Left ventricle myocardium inferior (tissue), 1 donor: ENCODE results near the gene SUMO4. TPM values are rescaled to one million over a fixed set of nuclear protein-coding genes. Genes with fewer than 3 reads are reported as not detected.

Experiments used
- DNase-seq: peaks from one replicate; pipeline ENCODE4 v3.0.0-alpha.2; 2020
- H3K27ac ChIP-seq: fragments of 200-600 bp; replicated peaks from 2 replicates; pipeline ENCODE4 v1.8.0; 2021
- H3K27me3 ChIP-seq: fragments of 200-600 bp; 2 replicates; pipeline ENCODE4 v1.8.0; 2021; ENCODE audit warnings: low read depth
- H3K36me3 ChIP-seq: fragments of 200-600 bp; 2 replicates; pipeline ENCODE4 v1.8.0; 2021
- H3K4me1 ChIP-seq: fragments of 200-600 bp; 2 replicates; pipeline ENCODE4 v1.8.0; 2021
- H3K4me3 ChIP-seq: fragments of 200-600 bp; 2 replicates; pipeline ENCODE4 v1.8.0; 2021; ENCODE audit warnings: mild to moderate bottlenecking, moderate library complexity
- H3K9me3 ChIP-seq: fragments of 200-600 bp; replicated peaks from 2 replicates; pipeline ENCODE4 v1.8.0; 2021
- intact Hi-C: fragments of 100-400 bp; cut with micrococcal nuclease; formaldehyde crosslinking; loops from one replicate; pipeline ENCODE4 v1.11.0; 2022
- total RNA-seq: library from RNA; stranded (reverse); fragmentation: NEBNext Ultra II Directional; extraction: Animal tissue kit (Norgen Biotek cat#: 25700); gene quantifications from one replicate; pipeline ENCODE4 v1.2.1, GENCODE V29; 2021
- TF ChIP-seq, protein P1 (sequence below): fragments of 200-600 bp; IDR thresholded peaks from 2 replicates; pipeline ENCODE4 v1.8.0; 2021; ENCODE audit warnings: antibody characterized with exemption, mild to moderate bottlenecking, borderline replicate concordance
- donor health status: DM: no; HTN: yes; CAD: no; lungs with severe emphysema.

The SUMO4 gene
- total RNA-seq, 1 donor from 2014 or later = 0.27 TPM

DNA sequence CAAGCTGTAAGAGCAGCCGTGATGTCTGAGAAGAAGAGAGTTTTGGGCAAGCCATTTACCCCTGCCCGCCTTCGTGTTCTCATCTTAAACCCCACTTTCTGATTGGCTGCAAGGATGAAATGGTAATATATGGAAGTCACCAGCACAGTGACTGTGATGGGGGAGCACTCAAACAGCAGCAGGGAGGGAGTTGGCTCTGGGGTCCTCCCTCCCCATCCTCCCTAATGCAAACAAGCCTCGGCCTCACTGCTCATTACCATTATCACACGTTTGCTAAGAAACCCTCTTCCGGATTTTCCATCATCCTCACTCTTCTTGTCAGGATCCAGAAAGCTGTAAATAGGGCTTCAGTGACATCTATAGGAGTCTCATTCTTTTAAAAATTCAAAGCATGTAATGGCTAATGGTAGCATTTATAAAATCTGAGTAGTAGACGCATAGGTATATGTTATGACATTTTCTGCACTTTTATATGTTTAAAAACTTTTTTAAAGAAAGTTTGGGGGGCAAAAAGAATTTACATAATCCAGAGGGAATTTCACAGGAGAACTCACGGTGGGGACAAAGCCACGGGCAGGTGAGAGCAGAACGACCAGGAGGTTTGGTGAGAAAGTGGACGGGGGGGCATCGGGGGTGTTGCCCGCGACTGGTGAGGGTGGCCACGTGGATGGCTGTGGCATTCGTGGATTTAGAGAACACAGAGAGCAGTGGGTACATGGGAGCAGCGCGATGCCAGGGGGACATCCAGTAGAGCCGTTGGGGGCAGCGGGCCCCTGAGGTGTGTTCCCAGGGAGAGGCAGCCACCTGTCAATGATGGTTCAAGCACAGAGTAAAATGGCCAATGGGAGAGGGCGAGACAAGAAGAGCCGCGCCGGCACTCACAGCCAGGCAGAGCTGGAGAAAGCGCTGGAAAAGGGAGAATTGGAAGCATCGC, 29.6 kb downstream of the SUMO4 start:
- H3K9me3 ChIP-seq = no peaks in the 10 kb centered on the region
- intact Hi-C loops = loop anchor here (5.0 kb wide), 1 partner anchor 347 kb away; no protein-coding TSS in a partner anchor
- H3K36me3 ChIP-seq = no peaks in the 10 kb centered on the region
- H3K4me3 ChIP-seq = no peak overlapping the region
- H3K27ac ChIP-seq = no peak overlapping the region
- H3K27me3 ChIP-seq = peaks cover 21% of the 10 kb centered on the region
- H3K4me1 ChIP-seq = peaks cover 4% of the 10 kb centered on the region
- TF ChIP-seq, protein P1, sequence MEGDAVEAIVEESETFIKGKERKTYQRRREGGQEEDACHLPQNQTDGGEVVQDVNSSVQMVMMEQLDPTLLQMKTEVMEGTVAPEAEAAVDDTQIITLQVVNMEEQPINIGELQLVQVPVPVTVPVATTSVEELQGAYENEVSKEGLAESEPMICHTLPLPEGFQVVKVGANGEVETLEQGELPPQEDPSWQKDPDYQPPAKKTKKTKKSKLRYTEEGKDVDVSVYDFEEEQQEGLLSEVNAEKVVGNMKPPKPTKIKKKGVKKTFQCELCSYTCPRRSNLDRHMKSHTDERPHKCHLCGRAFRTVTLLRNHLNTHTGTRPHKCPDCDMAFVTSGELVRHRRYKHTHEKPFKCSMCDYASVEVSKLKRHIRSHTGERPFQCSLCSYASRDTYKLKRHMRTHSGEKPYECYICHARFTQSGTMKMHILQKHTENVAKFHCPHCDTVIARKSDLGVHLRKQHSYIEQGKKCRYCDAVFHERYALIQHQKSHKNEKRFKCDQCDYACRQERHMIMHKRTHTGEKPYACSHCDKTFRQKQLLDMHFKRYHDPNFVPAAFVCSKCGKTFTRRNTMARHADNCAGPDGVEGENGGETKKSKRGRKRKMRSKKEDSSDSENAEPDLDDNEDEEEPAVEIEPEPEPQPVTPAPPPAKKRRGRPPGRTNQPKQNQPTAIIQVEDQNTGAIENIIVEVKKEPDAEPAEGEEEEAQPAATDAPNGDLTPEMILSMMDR = no peak
- DNase-seq = no peak

DNA sequence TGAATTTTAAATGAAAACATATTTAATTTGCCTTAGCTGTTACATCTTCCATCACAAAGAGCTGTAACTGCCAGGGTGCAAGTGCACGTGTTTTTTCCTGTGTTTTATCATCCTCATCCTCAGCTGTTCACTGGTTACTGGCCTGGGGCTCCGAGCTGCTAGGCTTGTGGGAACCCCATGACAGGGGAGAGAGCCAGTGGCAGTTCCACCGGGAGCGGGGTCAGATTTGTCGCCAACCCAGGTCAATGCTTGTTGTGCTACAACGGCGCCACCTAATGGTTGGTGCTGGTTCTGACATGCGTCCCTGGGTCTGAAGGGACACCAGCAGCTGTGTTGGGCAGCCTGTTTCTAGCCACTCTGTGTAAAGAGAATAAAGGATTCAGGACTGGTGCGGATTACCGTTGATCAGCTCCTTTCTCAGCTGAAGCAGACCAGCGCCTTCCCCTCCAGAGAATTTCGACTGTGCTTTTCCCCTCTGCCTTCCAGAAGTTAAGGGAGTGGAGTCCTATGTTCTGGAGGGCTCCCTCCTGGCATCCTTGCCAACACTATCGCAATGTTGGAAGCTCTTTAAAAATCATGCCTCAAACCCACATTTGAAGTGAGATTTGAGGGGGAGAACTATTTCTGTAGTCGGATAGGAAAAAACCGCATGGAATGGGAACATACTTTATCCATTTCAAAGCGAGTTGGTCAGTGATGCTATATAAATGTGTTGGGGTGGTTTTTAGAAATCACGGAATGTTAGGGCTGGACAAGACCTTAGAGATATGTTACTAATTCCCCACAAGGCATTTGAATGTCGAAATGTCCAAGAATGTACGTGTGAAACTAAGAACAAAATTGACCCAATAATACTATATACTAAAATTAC, 32.1 kb downstream of the SUMO4 start:
- Histone ChIP-seq H3K27me3 (peaks cover 21% of the 10 kb centered on the region), H3K36me3 (no peaks in the 10 kb centered on the region), H3K4me1 (peaks cover 4% of the 10 kb centered on the region), H3K9me3 (no peaks in the 10 kb centered on the region), H3K4me3 (no peak overlapping the region), H3K27ac (no peak overlapping the region)
- TF ChIP-seq, protein P1 = peak; percentile 98
- intact Hi-C loops = loop anchor here (5.0 kb wide), 1 partner anchor 350 kb away; no protein-coding TSS in a partner anchor
- DNase-seq = peak; percentile 89

DNA sequence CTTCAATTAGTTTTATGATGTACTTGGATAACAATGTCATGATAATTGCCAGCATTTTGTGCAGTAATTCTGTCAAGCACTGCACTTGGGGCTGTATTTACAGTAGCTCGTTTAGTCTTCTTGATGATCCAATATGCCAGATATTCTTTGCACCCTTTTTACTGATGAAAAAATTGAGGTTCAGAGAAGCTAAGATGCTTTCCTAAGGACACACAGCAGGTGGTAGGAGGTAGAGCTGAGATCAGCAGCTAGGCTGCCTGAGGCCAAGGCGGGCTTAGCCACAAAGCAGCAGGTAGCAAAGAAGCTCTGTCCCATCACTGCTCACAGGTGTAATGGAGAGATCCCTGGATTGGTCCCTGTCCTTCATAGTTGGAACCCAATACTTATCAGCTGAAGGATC, 33.3 kb downstream of the SUMO4 start:
- no peak for DNase-seq
- intact Hi-C loops = loop anchor here (5.0 kb wide), 1 partner anchor 351 kb away; no protein-coding TSS in a partner anchor
- no peaks in the 10 kb centered on the region for H3K36me3 ChIP-seq
- H3K9me3 ChIP-seq = no peaks in the 10 kb centered on the region
- H3K4me3 ChIP-seq = no peak overlapping the region
- peaks cover 13% of the 10 kb centered on the region for H3K27me3 ChIP-seq
- TF ChIP-seq, protein P1 = no peak
- H3K27ac ChIP-seq = no peak overlapping the region
- H3K4me1 ChIP-seq = peaks cover 4% of the 10 kb centered on the region

DNA sequence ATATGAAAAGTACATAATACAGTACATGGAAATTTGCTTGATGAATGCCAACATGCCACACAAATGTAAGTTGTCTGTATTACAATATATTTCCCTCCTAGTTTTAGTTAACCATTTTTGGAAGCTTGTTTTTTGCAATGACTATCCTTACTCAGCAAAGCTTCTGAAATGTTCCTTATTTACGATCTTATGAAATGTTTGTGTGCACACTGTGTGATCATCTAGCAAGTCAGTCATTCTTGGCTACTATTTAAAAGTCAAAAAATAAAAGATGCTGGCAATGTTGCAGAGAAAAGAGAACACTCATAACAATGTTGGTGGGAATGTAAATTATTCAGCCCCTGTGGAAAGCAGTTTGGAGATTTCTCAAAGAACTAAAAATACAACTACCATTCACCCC, 33.8 kb downstream of the SUMO4 start:
- TF ChIP-seq, protein P1 = no peak
- Histone ChIP-seq H3K4me1 (peaks cover 4% of the 10 kb centered on the region), H3K9me3 (no peaks in the 10 kb centered on the region), H3K36me3 (no peaks in the 10 kb centered on the region), H3K27ac (no peak overlapping the region), H3K4me3 (no peak overlapping the region), H3K27me3 (peaks cover 9% of the 10 kb centered on the region)
- no peak for DNase-seq
- intact Hi-C loops = loop anchor here (5.0 kb wide), 1 partner anchor 352 kb away; no protein-coding TSS in a partner anchor

DNA sequence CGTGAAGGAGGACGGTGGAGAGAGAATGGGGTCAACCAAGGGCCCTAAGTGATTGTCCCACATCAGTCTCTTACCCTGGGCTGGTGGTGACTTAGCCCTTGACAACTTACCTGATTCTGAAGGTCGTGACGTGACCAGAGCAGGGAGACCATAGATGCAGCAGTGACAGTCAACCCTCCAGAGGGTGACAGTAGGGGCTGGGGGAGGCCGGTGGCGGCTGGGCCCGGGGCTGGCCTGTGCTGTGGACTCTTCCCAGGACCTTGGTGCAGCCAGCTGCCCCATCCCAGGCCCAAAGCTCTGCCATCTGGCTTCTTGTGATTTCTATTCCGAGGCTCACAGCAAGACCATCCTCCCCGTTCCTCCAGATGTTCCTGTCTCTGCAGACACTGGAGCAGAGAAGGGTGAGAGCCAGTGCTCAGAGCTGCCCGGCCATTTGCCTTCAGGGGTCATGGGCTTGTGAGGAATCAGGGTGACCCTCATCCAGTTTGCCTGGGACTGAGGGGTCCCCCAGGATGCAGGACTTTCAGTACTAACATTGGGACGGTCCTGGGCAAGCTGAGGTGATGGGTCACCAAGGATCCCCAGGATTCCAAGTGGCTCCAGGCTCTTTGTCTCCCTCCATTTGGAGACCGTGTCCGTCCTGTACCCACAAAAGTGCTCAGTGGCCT, 36.0 kb downstream of the SUMO4 start:
- Histone ChIP-seq H3K9me3 (no peaks in the 10 kb centered on the region), H3K4me3 (no peak overlapping the region), H3K27ac (no peak overlapping the region), H3K27me3 (peaks cover 13% of the 10 kb centered on the region), H3K4me1 (peaks cover 4% of the 10 kb centered on the region), H3K36me3 (no peaks in the 10 kb centered on the region)
- TF ChIP-seq, protein P1 = no peak
- intact Hi-C loops = loop anchor here (5.0 kb wide), 1 partner anchor 409 kb away; no protein-coding TSS in a partner anchor
- no peak for DNase-seq
